Placental epithelial cell (primary cell): ENCODE measurements around the gene HYPK. TPM values are rescaled to one million over a fixed set of nuclear protein-coding genes. Genes with fewer than 3 reads are reported as not detected.

Source experiments
- small RNA-seq: library from RNA; depleted of rRNA; stranded (forward); fragments of <200 nt; gene quantifications from one replicate; pipeline ENCODE3, GENCODE V24; 2012
- total RNA-seq: library from RNA; depleted of rRNA; stranded (reverse); fragments of >200 nt; gene quantifications from 2 replicates; pipeline ENCODE4 v1.2.3, GENCODE V29; 2012

The HYPK gene
- 4.6 and 9.4 TPM in 2 replicates for total RNA-seq

GRCh38 chr15:43800286-43801141 lies at the start of gene HYPK:
Gene HYPK (plus strand): TSS chr15:43800599. CDS start chr15:43800623, 24 bp downstream.

DNA sequence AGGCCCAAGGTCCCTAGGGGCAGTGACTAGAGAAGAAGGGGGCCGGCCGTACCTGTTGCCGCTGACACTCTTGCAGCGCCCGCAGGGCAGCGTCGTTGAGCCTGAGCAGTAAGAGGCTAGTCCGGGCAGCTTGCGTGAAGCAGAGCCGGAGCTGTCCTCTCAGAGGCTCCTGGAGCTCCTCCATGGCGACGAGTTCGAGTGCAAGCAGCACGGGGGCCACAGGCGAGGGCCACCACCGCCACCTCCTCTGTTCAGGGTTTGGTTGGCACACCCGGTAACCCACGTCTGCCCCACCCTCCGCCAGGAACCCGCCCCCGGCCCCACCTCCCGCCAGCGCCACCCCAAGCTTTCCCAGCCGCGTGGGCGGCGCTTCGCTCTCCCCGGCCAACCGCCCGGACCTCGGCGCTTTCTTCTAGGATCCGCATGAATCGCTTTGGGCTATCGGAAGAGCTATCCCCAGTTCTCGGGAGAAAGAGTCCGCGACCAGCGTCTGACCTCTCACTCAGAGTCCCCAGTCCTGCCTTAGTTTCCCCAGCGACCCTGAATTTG lies 23.6 kb upstream of the HYPK start, which contains the start of gene ELL3:
Gene ELL3, minus strand, starts transcription at position 249 of the 549 bp plus-strand sequence. Its CDS starts 65 bp downstream, at position 184.

DNA sequence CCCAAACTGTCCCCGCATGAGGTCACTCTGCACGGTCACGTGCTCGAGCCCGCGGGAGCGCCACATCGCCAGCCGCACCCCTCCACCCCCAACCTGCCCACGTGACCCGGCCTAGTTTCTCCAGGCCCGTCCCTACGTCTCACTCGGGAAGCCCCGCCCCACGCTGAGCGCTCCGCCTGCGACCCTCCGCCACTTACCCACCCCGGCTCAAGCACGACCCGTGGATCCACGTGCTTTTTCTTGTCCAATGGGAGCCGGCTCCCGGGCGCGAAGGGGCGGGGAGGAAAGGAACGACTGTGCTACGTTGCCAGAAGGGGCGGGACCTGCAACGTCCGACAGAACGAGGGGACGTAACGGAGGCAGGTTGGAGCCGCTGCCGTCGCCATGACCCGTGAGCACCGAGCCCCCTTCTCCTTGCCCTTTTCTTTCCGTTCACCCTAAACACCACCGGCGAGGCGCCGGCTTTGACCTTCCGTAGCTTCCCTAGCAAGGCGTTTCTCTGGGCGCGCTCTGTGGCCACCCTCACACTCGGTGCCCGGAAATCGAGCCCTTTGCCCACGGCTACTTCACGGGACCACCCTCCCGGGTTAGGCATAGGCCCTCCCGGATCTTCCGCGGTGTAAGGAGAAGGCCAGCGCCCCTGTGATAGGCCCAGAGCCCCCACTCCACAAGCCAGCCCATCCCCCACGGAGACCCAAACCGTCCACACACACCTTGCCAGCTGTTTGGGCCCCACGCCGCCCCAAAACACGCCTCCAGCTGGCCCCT lies 8.2 kb upstream of the HYPK start, which contains the start of gene SERF2:
Gene SERF2, plus strand, starts transcription at position 328 of the 768 bp plus-strand sequence. Its CDS starts 57 bp downstream, at position 385.

DNA sequence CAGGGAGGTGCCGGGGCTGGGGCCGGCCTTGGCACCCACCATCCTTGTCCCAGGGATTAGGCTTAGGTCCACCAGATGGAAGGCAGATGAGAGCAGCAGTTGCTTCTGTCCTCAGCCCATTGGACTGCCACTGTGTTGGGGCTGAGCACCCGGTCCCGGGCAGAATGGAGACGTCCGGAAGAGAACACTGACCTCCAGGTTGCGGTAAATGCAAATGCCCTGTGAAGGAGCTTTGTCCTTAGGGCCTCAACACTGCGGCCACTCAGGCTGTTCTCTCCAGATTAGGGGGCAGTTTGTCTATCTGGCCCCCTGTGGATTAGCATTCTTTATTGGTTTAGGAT lies 484 bp upstream of the HYPK start, which contains the start of gene SERINC4:
Gene SERINC4, minus strand, starts transcription at position 276 of the 341 bp plus-strand sequence. Its CDS starts 234 bp downstream, at position 42.

DNA sequence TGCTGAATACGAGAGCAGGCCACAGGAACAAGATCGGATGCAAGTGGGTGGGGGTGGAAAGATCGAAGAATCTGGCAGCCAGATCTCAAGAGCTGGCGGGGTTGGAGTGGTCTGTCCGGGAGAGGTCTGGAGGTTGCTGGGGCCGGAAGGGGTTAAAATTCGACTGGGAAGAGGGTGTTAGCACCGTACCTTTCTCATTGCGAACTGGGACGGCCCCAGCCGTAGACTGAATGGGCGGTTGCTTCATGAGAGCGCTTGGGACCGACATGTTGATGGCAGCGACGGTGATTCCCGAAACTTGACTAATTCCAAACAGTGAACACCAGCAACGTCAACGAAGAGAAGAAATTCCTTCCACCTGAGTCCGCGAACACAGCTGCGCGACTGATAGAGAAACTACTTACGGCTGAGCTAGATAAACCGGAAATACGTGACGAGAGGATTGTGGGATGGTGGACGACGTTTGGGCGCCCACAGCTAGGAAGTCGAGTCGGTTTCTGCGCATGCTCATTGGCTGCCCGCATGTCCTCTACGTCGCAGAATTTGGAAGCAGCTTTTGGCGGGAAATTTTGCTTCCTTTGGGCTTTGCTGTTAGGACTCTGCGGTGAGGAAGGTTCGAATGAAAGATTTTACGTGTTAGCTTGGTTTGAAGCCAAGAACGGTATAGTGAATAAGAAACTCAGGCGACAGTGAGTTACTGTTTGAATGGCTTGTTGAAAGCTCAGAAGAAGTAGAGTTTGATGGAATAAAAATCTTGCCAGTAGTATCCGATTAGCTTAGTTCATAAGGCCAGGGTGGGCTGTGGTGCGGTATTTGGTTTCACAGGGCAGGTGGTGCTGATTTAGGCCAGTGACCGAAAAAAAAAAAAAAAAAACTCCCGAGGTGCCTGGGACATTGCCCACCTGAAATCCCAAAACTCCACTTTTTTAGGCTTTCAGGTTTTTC lies 24.2 kb downstream of the HYPK start, which contains the start of gene MFAP1:
Gene MFAP1, minus strand, starts transcription at position 389 of the 945 bp plus-strand sequence. Its CDS starts 121 bp downstream, at position 268.

DNA sequence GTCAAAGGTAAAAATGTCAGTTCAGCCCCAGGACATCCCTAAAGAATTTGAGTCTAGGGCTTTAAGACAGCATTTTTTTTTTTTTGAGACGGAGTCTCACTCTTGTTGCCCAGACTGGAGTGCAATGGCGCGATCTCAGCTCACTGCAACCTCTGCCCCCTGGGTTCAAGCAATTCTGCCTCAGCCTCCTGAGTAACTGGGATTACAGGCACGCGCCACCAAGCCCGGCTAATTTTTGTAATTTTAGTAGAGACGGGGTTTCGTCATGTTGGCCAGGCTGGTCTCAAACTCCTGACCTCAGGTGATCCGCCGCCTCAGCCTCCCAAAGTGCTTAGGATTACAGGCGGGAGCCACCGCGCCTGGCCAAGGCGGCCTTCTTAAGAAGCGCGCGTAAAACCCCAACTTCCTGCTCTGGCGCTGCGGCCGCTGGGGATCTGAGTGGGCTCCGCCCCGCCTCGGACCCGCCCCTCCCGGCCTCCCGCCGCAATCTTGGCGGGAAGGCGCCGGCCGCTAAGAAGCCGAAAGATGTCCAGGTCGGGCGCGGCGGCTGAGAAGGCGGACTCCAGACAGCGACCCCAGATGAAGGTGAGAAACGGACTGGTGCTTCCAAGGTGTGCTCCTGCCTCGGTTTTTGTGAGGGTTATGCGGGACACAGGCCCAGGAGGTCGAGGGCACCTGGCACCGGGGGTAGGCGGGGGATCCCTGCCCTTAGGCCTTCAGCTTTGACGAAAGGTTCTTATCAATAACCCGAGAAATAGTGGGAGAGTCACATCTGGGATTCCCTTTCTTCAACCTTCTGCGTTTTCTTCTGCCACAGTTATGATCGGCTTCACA lies 26.3 kb downstream of the HYPK start, which contains the start of gene WDR76:
Gene WDR76, plus strand, starts transcription at position 495 of the 834 bp plus-strand sequence. Its CDS starts 31 bp downstream, at position 526.

Small RNA genes lying within 50 kb of the gene (small RNA-seq; reads per million reads assigned to genes)
- not detected for gene MIR1282

Other genes starting within 250 kb of the HYPK start
- 16.9 and 17.5 TPM in 2 replicates for gene PPIP5K1, start 210.4 kb upstream of the HYPK start, total RNA-seq
- 0.39 and 0.54 TPM in 2 replicates for gene CKMT1B, start 206.6 kb upstream of the HYPK start, total RNA-seq
- 0.33 and 0.79 TPM in 2 replicates for gene STRC, start 181.8 kb upstream of the HYPK start, total RNA-seq
- gene CATSPER2, start 151.8 kb upstream of the HYPK start, total RNA-seq: 0.43 and 1.6 TPM in 2 replicates
- 1.6 and 2.3 TPM in 2 replicates for gene CKMT1A, start 106.7 kb upstream of the HYPK start, total RNA-seq
- 168 and 173 TPM in 2 replicates for gene PDIA3, start 54.2 kb upstream of the HYPK start, total RNA-seq
- 2.9 and 5.5 TPM in 2 replicates for gene ELL3, start 23.6 kb upstream of the HYPK start, total RNA-seq
- gene SERF2, start 8.3 kb upstream of the HYPK start, total RNA-seq: 606 and 821 TPM in 2 replicates
- 0.39 TPM in 1 of 2 replicates, not detected in the other for gene SERINC4, start 379 bp upstream of the HYPK start, total RNA-seq
- 15.8 and 25.1 TPM in 2 replicates for gene MFAP1, start 24.1 kb downstream of the HYPK start, total RNA-seq
- gene WDR76, start 26.4 kb downstream of the HYPK start, total RNA-seq: 7.9 and 9.0 TPM in 2 replicates